Liver (tissue), 3 donors: ENCODE measurements around the gene STX1A.

Experiments used
- TAF1 ChIP-seq: conservative IDR thresholded peaks from 2 replicates; pipeline ENCODE4 v1.6.1; 2016; ENCODE audit warnings: antibody characterized with exemption, mild to moderate bottlenecking
- TF ChIP-seq, protein P1 (sequence below): fragments of 150-350 bp; IDR thresholded peaks from 2 replicates; pipeline ENCODE4 v1.5.1; 2017; ENCODE audit warnings: improper control_type of control experiment, low read depth, low read length; ENCODE audit not compliant: missing input control
- donor health status: healthy.
- donor health status: healthy.

DNA sequence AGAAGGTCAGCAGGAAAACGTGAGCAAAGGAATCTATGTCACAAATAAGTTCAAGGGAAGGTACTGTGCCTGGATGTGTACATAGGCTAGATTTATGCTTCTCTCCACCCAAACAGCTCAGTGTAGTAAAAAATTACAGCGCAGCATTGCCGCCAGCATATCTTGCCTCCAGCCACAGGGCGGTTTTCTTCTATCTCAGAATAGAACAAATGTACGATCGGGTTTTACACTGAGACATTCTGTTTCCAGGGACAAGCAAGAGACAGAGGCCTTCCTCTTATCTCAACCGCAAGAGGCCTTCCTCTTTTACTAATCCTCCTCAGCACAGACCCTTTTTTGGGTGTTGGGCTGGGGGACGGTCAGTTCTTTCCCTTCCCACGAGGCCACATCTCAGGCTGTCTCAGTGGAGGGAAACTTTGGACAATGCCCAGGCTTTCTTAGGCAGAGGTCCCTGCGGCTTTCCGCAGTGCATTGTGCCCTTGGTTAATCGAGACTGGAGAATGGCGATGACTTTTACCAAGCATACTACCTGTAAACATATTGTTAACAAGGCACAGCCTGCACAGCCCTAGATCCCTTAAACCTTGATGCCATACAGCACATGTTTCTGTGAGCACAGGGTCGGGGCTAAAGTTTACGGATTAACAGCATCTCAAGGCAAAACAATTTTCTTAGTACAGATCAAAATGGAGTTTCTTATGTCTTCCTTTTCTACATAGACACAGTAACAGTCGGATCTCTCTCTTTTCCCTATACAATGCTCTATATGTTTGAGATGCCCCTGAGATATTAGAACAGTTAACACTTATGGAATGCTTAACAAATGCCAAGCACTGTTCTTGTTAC is 30.7 kb upstream of the STX1A start:
- TF ChIP-seq, protein P1, sequence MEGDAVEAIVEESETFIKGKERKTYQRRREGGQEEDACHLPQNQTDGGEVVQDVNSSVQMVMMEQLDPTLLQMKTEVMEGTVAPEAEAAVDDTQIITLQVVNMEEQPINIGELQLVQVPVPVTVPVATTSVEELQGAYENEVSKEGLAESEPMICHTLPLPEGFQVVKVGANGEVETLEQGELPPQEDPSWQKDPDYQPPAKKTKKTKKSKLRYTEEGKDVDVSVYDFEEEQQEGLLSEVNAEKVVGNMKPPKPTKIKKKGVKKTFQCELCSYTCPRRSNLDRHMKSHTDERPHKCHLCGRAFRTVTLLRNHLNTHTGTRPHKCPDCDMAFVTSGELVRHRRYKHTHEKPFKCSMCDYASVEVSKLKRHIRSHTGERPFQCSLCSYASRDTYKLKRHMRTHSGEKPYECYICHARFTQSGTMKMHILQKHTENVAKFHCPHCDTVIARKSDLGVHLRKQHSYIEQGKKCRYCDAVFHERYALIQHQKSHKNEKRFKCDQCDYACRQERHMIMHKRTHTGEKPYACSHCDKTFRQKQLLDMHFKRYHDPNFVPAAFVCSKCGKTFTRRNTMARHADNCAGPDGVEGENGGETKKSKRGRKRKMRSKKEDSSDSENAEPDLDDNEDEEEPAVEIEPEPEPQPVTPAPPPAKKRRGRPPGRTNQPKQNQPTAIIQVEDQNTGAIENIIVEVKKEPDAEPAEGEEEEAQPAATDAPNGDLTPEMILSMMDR, result no peak
- TF ChIP-seq TAF1, result no peak
